ENCODE data around the gene MAGI2.
A peak's percentile ranks its signal among the peaks of the same experiment; 100 is the strongest.

DNA sequence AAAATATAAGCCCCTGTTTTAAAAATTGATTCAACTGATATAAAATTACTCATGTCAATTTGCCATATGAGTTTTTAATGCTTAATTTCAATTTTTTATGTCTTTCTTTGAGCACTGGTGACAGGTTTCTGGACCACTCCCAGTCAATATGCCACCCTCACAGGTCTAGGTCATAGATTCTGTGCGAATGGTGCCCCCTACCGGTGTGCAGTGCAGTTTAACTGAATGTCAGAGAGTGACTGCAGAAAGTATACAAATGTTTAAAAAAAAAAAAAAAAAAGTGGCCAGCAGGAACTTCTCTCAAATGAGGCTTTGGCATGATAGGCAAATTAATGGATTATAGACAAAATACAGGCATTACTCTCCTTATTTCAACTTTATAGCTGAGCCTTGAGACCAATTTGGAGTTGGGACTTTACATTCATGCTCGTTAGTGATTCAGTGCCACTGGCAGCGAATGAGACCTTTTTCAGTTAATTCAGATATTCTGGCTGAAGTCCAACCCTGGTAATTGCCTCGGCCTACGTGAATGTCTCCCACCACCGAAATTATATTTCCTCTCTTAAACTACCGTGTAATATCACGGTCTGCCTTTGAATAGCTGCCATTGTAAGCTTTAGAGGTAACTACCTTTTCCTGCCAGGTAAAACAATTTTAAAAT is 1227.3 kb downstream of the MAGI2 start:
- TF ChIP-seq, protein P1, sequence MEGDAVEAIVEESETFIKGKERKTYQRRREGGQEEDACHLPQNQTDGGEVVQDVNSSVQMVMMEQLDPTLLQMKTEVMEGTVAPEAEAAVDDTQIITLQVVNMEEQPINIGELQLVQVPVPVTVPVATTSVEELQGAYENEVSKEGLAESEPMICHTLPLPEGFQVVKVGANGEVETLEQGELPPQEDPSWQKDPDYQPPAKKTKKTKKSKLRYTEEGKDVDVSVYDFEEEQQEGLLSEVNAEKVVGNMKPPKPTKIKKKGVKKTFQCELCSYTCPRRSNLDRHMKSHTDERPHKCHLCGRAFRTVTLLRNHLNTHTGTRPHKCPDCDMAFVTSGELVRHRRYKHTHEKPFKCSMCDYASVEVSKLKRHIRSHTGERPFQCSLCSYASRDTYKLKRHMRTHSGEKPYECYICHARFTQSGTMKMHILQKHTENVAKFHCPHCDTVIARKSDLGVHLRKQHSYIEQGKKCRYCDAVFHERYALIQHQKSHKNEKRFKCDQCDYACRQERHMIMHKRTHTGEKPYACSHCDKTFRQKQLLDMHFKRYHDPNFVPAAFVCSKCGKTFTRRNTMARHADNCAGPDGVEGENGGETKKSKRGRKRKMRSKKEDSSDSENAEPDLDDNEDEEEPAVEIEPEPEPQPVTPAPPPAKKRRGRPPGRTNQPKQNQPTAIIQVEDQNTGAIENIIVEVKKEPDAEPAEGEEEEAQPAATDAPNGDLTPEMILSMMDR (IDR thresholded peaks at IDR 0.05; ENCODE audit: low read depth, low read length, missing input control), result peak; percentile 36
- TF ChIP-seq YY1 (IDR thresholded peaks at IDR 0.05), result no peak

Data from liver (tissue), 2 donors.